GM21619 (cell line): ENCODE data around the gene INPP5B.
A peak's percentile ranks its signal among the peaks of the same experiment; 100 is the strongest.

Source experiments
- ATAC-seq: cut with Tn5 transposase; IDR thresholded peaks from one replicate; pipeline ENCODE4 v1.9.1; 2021; ENCODE audit not compliant: unreplicated experiment

The INPP5B gene

GRCh38 chr1:37879865-37880264 lies 67.0 kb downstream of the INPP5B start:
- no peak for ATAC-seq

GRCh38 chr1:37878071-37878470 lies 68.8 kb downstream of the INPP5B start:
- no peak for ATAC-seq

GRCh38 chr1:37875833-37876232 lies 71.0 kb downstream of the INPP5B start:
- no peak for ATAC-seq

- ATAC-seq = no peak
Observed at GRCh38 chr1:37872692-37873091, 74.2 kb downstream of the INPP5B start.

GRCh38 chr1:37868466-37868865 lies 78.4 kb downstream of the INPP5B start:
- no peak for ATAC-seq

GRCh38 chr1:37867784-37868183 lies 79.1 kb downstream of the INPP5B start:
- ATAC-seq = no peak

- no peak for ATAC-seq
Observed at GRCh38 chr1:37866491-37866890, 80.4 kb downstream of the INPP5B start.

- no peak for ATAC-seq
Observed at GRCh38 chr1:37865348-37866120, 81.3 kb downstream of the INPP5B start.

- ATAC-seq = no peak
Observed at GRCh38 chr1:37862330-37862729, 84.5 kb downstream of the INPP5B start.

- ATAC-seq = no peak
Observed at GRCh38 chr1:37861151-37861550, 85.7 kb downstream of the INPP5B start.

GRCh38 chr1:37860346-37860666 lies 86.5 kb downstream of the INPP5B start:
- ATAC-seq = no peak

GRCh38 chr1:37859507-37860345 lies 87.1 kb downstream of the INPP5B start, which contains the start of gene MTF1:
TSS of gene MTF1 (minus strand) at chr1:37859592. CDS start at chr1:37857658, 1,934 bp downstream.
- peak; percentile 88 for ATAC-seq

GRCh38 chr1:37858931-37859506 lies 87.8 kb downstream of the INPP5B start:
- ATAC-seq = peak; percentile 19

- no peak for ATAC-seq
Observed at GRCh38 chr1:37854406-37854805, 92.4 kb downstream of the INPP5B start.

GRCh38 chr1:37853157-37853556 lies 93.7 kb downstream of the INPP5B start:
- ATAC-seq = no peak

- no peak for ATAC-seq
Observed at GRCh38 chr1:37851782-37852210, 95.1 kb downstream of the INPP5B start.

- no peak for ATAC-seq
Observed at GRCh38 chr1:37851262-37851661, 95.6 kb downstream of the INPP5B start.

GRCh38 chr1:37850352-37850955 lies 96.4 kb downstream of the INPP5B start:
- no peak for ATAC-seq

- ATAC-seq = no peak
Observed at GRCh38 chr1:37849480-37849879, 97.4 kb downstream of the INPP5B start.

- no peak for ATAC-seq
Observed at GRCh38 chr1:37846647-37847339, 100.1 kb downstream of the INPP5B start.

- ATAC-seq = no peak
Observed at GRCh38 chr1:37845786-37846185, 101.1 kb downstream of the INPP5B start.
